Sigmoid colon (tissue), 4 donors: Measurements from ENCODE around the gene B4GALT4.

ENCODE experiments used
- CTCF ChIP-seq, 4 experiments: fragments of 450-650 bp in 3 of 4; fragments of 200-600 bp in 1 of 4; IDR thresholded peaks; one replicate each; pipeline ENCODE4 v1.5.1; 2016 to 2019; ENCODE audit warnings: antibody characterized with exemption in 4 of 4, mild to moderate bottlenecking in 3 of 4, moderate library complexity in 2 of 4
- EP300 ChIP-seq, 4 donors: sonication (generic); formaldehyde crosslinking; IDR thresholded peaks; one replicate each; pipeline ENCODE4 v1.6.1; 2017; ENCODE audit warnings: antibody characterized with exemption in 4 of 4
- POLR2A ChIP-seq, 2 donors: fragments of 450-650 bp; IDR thresholded peaks; one replicate each; pipeline ENCODE4 v1.6.1; 2016; ENCODE audit warnings: antibody characterized with exemption in 2 of 2, mild to moderate bottlenecking in 2 of 2, moderate library complexity in 2 of 2
- POLR2AphosphoS5 ChIP-seq, 4 donors: sonication (generic); formaldehyde crosslinking; IDR thresholded peaks; one replicate each; pipeline ENCODE4 v1.6.1; 2017; ENCODE audit warnings: antibody characterized with exemption in 4 of 4

GRCh38 chr3:119184111-119184510 is 56.6 kb downstream of the B4GALT4 start:
- TF ChIP-seq POLR2A (IDR thresholded peaks at IDR 0.05) (no peak), CTCF (IDR thresholded peaks at IDR 0.05) (no peak), POLR2AphosphoS5 (IDR thresholded peaks at IDR 0.05) (no peak), EP300 (IDR thresholded peaks at IDR 0.05) (no peak)
